ENCODE data around the gene ESRRB.

- TF ChIP-seq CTCF (IDR thresholded peaks at IDR 0.05) (no peak), PREB (CRISPR knock-in tag; IDR thresholded peaks at IDR 0.05; ENCODE audit: borderline replicate concordance) (no peak), FOXP4 (CRISPR knock-in tag; IDR thresholded peaks at IDR 0.05) (no peak)
Measured at GRCh38 chr14:76375947-76376404, at the start of gene ESRRB.

Data from WTC11 (cell line).